HG02938 (cell line): ENCODE data around the gene GPC3.
"Not testable (repeated sequence)": the region's sequence is repeated elsewhere in the genome, so short reads cannot be mapped to it uniquely, and the experiment has no call there.

ENCODE experiments used
- ATAC-seq: cut with Tn5 transposase; IDR thresholded peaks from one replicate; pipeline ENCODE4 v1.9.1; 2021; ENCODE audit warnings: mild to moderate bottlenecking, moderate library complexity; ENCODE audit not compliant: unreplicated experiment

The GPC3 gene

DNA sequence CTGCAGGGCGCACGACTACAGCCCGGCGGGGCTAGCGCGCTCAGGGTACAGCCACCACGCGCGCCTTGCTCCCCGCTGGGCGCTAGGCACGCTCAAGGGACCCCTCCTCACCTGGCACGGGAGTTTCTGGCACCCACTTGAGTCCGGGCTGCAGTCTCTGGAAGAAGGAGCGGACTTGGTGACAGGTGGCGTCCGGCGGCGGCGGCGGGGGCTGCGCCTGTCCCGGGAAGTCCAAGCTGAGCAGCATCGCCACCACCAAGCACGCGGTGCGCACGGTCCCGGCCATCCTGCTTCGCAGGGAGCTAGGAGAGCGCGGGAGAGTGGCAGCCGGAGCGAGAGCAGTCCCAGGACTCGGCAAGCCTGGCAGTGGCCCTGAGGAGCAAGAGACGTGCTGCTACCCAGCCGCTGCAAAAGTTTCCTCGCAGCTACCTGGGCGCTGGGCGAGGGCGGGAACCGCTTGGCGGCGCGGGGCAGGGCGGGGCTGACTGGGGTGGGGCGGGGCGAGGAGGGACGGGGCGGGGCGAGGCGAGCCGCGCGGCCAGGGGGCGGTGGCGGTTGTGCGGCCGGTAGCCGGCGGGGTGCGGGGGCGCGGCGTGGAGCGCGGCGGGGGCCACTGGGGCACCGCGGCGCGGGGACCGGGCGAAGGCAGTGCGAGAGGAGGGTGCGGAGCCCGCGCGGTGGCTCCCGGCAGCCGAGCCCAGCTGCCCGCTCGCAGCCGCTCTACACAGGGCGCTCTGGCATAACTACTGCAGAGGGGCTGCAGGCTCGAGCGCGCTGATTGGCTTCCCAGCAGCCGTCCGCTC is at the start of gene GPC3:
TSS of gene GPC3 (minus strand) at position 431 of the 803 bp plus-strand sequence.
- no peak for ATAC-seq

DNA sequence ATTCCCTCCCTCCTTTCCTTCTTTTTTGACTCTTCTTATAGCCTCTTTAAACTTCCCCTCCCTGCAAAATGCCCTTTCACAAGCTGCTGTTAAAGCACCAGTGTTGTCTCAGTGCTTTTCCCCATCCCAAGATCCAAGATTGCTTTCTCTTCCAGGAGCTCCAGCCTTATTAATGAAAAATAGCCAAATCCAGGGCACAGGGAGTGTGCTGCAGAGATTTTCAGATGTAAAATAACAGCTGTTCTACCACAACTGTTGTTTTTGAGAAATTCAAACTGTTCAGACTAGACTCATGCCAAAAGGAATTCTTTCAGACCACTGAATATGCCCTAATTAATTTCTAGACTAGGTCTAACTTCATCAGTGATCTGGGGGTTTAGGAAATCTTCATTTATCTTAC is 47.0 kb upstream of the GPC3 start:
- no peak for ATAC-seq

DNA sequence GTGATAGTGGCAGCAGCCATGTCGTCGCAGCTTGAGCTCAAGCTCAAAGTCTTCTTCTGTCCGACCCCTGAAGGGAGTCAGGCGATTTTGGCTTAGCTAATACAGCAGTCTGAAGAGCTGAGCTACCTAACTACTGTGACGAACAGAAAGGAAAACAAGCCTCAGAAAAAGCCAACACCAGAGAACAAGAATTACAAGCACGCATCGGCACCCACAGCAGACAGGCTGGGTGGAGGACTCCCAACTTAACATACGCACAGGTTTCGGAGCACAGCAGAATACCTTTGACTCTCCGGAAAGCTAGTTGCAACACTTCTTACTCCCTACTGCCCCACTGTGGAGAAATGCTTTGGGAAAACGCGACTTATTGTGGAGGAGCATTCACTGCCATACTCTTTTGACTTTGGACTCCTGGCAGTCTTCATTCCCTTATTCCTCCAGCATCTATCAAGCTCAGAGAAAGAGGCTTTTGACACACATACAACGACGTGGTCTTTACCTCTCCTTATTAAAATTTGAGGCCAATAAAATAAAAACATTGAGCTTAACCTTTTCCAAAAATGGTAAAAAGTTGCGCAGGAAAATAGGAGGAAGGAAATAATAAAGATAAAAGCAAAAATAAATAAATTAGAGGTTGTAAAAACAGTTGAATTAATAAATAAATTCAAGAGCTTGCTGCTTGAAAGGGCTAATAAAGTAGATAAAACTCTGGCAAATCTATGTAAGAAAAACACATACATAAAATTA is 41.3 kb upstream of the GPC3 start:
- ATAC-seq = no peak

- no peak for ATAC-seq
Measured at GRCh38 chrX:134025986-134026545, 40.7 kb upstream of the GPC3 start.

GRCh38 chrX:134024686-134025377 is 39.4 kb upstream of the GPC3 start:
- no peak for ATAC-seq

GRCh38 chrX:134023851-134024281 is 38.5 kb upstream of the GPC3 start:
- ATAC-seq = no peak

DNA sequence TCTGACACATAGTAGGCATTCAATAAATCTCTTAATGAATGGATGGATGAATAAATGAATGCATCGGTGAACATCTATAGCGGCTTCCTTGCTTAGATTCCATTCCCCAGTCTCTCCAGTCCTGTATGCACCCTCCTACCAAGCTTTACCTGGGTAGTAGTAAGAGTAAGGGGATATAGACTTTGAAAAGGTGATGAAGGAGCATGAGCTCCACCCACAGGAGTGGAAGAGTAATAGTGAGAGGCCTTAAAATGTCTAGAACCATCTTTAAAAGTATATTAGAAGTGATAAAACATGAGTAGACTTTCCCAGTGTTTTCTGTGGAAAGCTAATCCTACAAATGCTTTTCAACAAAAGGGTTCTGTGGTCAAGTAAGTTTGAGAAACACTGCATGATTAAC is 35.5 kb upstream of the GPC3 start:
- no peak for ATAC-seq

- ATAC-seq = no peak
Measured at GRCh38 chrX:134019567-134020206, 34.3 kb upstream of the GPC3 start.

DNA sequence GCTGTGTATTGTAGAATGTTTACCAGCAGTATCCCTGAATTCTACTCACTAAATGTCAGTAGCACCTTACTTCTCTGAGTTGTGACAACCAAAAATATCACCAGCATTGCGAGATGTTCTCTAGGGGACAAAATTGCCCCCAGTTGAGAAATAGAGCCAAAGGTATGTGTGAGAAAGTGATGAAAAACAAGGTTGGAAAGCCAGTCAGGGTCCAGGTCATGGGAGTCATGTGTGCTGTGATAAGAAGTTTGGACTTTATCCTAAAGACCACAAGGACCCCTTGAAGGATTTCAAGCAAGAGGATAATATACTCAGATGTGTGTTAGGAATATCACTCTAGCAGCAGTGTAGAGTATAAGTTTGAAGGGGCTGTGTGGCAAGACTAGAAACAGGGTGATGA is 30.9 kb upstream of the GPC3 start:
- not testable (repeated sequence) for ATAC-seq

GRCh38 chrX:134015510-134015909 is 30.1 kb upstream of the GPC3 start:
- not testable (repeated sequence) for ATAC-seq

- no peak for ATAC-seq
Measured at GRCh38 chrX:134013524-134013923, 28.1 kb upstream of the GPC3 start.

DNA sequence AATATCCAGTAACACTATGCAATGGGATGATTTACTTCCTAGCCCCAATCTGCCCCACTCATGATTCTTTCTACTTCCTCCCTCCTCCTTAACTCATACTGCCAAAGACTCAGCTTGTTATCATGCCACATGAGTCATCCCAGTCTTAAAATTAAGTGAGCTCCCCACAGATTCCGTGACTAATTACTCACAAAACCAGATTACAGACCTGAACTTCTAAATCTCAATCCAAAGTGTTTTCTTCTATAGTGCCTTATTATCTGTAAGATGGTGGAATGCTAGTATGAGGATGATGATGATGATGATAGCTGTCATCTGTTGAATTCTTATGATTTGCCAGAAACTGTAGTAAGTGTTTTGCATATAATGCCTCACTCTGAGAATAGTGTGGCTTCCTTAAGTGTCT is 27.7 kb upstream of the GPC3 start:
- ATAC-seq = no peak

DNA sequence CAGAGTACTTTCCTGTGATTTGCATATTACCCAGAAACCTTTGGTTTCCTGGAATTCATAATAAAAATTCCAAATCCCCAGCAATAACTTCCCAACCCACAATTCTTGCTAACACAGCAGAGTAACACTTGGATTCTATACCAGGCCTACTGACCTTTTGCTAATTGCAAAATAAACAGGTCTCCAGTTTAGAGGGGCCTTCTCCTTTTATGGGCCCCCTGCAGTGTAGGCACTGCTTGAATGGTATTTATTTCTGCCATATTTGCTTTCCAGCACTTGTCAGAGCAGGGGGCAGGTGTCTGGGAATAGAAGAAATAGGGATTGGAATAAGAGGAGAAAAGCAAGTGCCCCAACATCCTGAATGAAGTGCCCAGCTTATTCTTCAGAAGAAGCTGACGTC is 25.3 kb upstream of the GPC3 start:
- no peak for ATAC-seq

GRCh38 chrX:134007716-134008115 is 22.3 kb upstream of the GPC3 start:
- no peak for ATAC-seq

DNA sequence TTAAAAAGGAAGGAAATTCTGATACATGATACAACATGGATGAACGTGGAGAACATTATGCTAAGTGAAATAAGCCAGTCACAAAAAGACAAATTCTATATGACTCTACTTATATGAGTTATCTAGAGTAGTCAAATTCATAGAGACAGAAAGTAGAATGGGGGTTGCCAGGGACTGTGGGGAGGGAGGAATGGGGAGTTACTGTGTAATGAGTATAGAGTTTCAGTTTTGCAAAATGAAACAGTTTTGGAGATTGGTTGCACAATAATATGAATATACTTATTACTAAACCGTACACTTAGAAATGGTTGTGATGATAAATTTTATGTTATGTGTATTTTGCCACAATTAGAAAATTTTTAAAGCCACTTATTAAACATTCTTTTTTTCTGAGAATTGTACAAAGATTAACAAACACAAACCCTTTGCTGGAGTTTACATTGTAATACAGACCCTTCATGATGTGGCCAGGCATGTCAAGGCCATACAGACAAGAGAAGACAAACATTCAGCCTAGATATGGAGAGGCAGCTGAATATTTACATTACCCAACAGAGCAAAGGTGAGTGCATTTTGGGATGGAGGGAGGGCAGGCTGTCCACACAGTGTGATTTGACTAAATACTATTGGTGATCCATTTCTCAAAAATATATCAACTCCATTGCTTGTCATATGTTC is 21.2 kb upstream of the GPC3 start:
- ATAC-seq = no peak

- ATAC-seq = no peak
Measured at GRCh38 chrX:134004084-134004483, 18.7 kb upstream of the GPC3 start.

DNA sequence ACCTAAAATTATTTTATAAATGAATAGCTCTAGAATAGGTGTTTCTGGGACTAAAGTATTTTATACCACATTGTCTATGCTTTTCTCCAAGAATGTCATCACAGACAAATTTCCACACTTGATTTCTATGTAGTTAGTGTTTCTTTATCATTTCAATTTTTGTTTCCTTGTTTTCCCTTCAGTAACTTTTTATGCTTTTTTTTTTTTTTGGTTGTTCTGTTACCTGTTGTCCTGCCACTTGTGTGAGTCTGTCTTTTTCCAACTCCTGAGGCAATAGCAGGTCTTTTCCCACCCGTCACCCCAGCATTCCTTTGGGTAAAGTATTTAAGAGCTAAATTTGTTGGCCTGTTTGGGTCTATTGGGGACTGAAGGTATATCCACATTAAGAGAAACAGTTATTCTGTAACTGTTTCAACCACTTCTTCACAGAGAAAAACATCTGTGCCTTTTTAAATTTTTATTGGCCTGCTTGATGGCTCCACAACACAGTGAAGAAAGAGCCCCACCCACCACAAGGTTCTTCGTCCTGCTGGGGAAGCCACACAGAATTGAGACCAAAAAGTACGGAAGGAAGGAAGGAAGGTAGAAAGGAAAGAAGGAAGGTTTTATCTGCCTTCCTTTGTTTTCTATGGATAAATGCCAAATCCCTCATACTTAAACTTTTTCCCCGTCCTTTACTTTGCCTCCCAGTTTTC is 17.7 kb upstream of the GPC3 start:
- ATAC-seq = no peak

DNA sequence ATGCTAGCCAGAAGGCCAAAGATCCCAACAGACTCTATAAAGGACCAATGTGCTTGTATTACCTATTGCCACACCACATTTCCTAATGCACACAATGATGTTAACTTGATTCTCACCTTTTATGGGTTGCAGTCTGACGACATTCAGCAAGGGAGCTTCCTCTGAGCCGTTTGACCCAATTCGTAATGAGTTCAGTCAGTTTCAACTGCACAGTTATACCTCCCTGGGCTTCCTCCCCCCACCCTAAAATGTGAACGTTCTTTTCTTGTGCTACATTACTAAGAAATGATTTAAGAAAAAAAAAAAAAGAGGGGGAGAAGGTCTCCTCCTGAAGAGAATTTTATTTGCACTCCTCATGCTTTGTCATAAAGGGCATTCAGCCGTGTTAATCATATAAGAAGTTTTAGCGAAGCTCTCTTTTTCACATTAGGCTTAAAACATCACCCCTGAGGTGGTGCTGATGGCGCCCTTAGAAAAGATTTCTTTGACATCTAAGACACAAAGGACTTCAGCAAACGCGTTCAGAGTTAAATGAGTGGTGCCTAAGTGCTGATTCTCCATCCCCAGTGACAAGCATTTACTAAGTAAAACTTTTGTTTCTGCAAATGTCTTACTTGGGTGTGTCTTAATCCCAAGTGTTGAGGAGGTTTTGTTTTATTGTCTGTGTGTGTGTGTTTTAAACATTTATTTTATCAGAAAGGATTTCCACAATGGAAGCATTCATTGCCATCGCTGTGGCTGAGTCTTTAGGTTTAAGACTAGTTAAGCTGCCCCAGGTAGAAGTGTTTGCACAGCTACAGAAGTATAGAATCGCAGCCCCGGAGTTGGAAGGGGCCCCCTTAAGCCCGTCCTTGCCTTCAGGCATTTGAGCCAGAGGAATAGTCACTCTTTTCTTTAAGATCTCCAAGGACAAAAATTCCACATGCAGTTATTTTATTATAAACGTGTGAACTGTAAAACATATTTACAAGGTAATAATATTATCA is 15.2 kb upstream of the GPC3 start:
- ATAC-seq = no peak
